Measurements from ENCODE around the gene RPL14. TPM values are rescaled to one million over a fixed set of nuclear protein-coding genes. Genes with fewer than 3 reads are reported as not detected.

Gene RPL14
- total RNA-seq, 4 donors from 2014 or later: 428 to 617 (median 466) TPM

DNA sequence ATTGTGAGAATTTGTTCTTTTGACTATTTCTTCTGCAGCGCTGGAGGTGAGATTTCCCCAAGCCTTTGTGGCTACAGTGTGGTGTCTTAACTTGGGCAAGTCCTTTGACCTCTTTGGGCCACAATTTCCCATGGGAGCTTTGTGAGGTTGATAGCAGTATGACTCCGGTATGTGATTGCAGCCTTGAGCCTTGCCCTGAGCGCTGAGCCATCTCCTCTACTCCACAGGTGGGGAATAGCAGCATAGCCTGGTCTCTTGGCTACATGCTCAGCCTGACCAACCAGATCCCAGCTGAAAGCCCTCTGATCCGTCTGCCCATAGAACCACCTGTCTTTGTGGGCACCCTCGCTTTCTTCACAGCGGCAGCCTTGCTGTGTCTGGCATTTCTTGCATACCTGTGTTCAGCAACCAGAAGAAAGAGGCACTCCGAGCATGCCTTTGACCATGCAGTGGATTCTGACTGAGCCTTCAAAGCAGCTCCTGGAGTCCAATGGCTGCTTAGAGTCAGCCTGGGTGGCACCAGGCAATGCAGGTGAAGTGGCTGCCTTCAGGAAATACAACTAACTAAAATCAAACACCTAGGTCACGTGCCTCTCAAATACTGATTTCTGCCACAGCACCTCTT is 30.0 kb upstream of the RPL14 start:
- Histone ChIP-seq H3K36me3 (peaks cover 5% of the 10 kb centered on the region), H3K4me1 (no peaks in the 10 kb centered on the region), H3K4me3 (no peak overlapping the region), H3K9me3 (no peaks in the 10 kb centered on the region), H3K27me3 (no peaks in the 10 kb centered on the region), H3K27ac (no peak overlapping the region)
- 87% methylated on average over 8 of the region's 8 CpGs for WGBS
- TF ChIP-seq EP300 (IDR thresholded peaks at IDR 0.05): no peak
- no peak for TF ChIP-seq POLR2A (IDR thresholded peaks at IDR 0.05)
- TF ChIP-seq POLR2AphosphoS5 (IDR thresholded peaks at IDR 0.05): no peak
- TF ChIP-seq CTCF (IDR thresholded peaks at IDR 0.05): no peak
- DNase-seq (ENCODE audit: low spot score in 2 of 2): no peak

DNA sequence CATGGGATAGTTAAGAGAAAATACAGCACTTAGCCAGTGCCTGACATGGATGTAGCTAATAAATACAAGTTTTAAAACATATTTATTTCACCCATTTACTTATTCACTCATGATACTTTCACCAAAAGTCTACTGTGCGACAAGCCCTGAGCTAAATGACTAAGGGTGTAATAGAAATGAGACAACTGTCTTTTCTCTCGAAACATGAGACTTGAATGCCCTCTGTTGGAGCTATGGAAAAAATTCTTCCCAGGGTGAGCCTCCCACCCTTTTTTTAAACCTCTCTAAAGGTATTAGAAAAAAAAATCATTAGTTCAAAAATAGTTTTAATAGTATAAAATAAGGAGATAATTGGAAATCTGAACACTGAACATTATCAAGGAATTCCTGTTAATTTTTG is 24.3 kb upstream of the RPL14 start:
- no peak for DNase-seq (ENCODE audit: low spot score in 2 of 2)
- H3K27ac ChIP-seq: no peak overlapping the region
- H3K4me3 ChIP-seq: no peak overlapping the region
- no peaks in the 10 kb centered on the region for H3K4me1 ChIP-seq
- H3K27me3 ChIP-seq: no peaks in the 10 kb centered on the region
- no peaks in the 10 kb centered on the region for H3K9me3 ChIP-seq
- H3K36me3 ChIP-seq: no peaks in the 10 kb centered on the region
- 94% methylated on average over 2 of the region's 2 CpGs for WGBS
- TF ChIP-seq CTCF (IDR thresholded peaks at IDR 0.05): no peak
- TF ChIP-seq POLR2A (IDR thresholded peaks at IDR 0.05): no peak
- no peak for TF ChIP-seq POLR2AphosphoS5 (IDR thresholded peaks at IDR 0.05)

DNA sequence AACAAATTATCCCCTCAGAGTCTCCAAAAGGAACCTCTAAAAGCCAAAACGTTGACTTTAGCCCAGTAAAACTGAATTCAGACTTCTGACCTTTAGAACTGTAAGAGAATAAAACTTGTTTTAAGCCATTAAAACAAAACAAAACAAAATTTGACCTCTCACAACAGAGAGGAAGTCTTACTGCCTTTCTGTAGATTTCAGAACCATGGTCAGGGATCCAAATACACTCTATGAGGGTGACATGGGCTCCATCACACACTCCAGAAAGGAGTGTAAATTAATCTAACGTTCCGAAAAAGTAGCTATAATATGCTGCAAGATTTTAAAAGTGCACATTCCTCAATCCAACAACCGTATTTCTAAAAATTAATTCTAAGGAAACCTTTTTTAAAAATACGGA is 19.2 kb upstream of the RPL14 start:
- Histone ChIP-seq H3K27ac (no peak overlapping the region), H3K9me3 (no peaks in the 10 kb centered on the region), H3K27me3 (no peaks in the 10 kb centered on the region), H3K36me3 (no peaks in the 10 kb centered on the region), H3K4me3 (no peak overlapping the region), H3K4me1 (no peaks in the 10 kb centered on the region)
- TF ChIP-seq POLR2A (IDR thresholded peaks at IDR 0.05) (no peak), CTCF (IDR thresholded peaks at IDR 0.05) (no peak), EP300 (IDR thresholded peaks at IDR 0.05) (no peak), POLR2AphosphoS5 (IDR thresholded peaks at IDR 0.05) (no peak)
- 74% methylated on average over 5 of the region's 5 CpGs for WGBS
- DNase-seq (ENCODE audit: low spot score in 2 of 2): no peak

- DNase-seq (ENCODE audit: low spot score in 2 of 2): no peak
- TF ChIP-seq EP300 (IDR thresholded peaks at IDR 0.05) (no peak), POLR2AphosphoS5 (IDR thresholded peaks at IDR 0.05) (no peak), CTCF (IDR thresholded peaks at IDR 0.05) (no peak), POLR2A (IDR thresholded peaks at IDR 0.05) (no peak)
These were observed 12.1 kb upstream of the RPL14 start for GRCh38 chr3:40445062-40445461.

GRCh38 chr3:40445880-40446279 is 11.3 kb upstream of the RPL14 start:
- TF ChIP-seq POLR2A (IDR thresholded peaks at IDR 0.05) (no peak), CTCF (IDR thresholded peaks at IDR 0.05) (no peak), EP300 (IDR thresholded peaks at IDR 0.05) (no peak), POLR2AphosphoS5 (IDR thresholded peaks at IDR 0.05) (no peak)
- Histone ChIP-seq H3K9me3 (no peaks in the 10 kb centered on the region), H3K4me1 (no peaks in the 10 kb centered on the region), H3K36me3 (peaks cover 9% of the 10 kb centered on the region), H3K27me3 (no peaks in the 10 kb centered on the region), H3K4me3 (no peak overlapping the region), H3K27ac (no peak overlapping the region)
- 60% methylated on average over 4 of the region's 4 CpGs for WGBS
- DNase-seq (ENCODE audit: low spot score in 2 of 2): no peak

More at GRCh38 chr3:40445062-40445461, 12.1 kb upstream of the RPL14 start:
- H3K36me3 ChIP-seq: peaks cover 9% of the 10 kb centered on the region
- no peaks in the 10 kb centered on the region for H3K9me3 ChIP-seq
- 82% methylated on average over 9 of the region's 9 CpGs for WGBS
- no peak overlapping the region for H3K27ac ChIP-seq
- no peaks in the 10 kb centered on the region for H3K27me3 ChIP-seq
- H3K4me1 ChIP-seq: no peaks in the 10 kb centered on the region
- H3K4me3 ChIP-seq: no peak overlapping the region

Measured in suprapubic skin (tissue), 4 donors.